Mesenchymal stem cell (in vitro differentiated cells and primary cell): Measurements from ENCODE around the gene ROR2.

Source experiments
- DNase-seq: peaks from one replicate; pipeline ENCODE4 v3.0.0-alpha.2; 2013
- H2AFZ ChIP-seq: one replicate; pipeline ENCODE4 v1.6.1; 2013; ENCODE audit warnings: low read depth, mild to moderate bottlenecking, control low read depth, inconsistent platforms, low read length, moderate library complexity
- H2AK5ac ChIP-seq: 2 replicates; pipeline ENCODE4 v1.6.1; 2013; ENCODE audit warnings: low read length, moderate library complexity, mild to moderate bottlenecking, inconsistent platforms; ENCODE audit not compliant: severe bottlenecking
- H2BK120ac ChIP-seq: one replicate; pipeline ENCODE4 v1.6.1; 2013; ENCODE audit warnings: low read depth, mild to moderate bottlenecking, inconsistent platforms, low read length, moderate library complexity
- H2BK12ac ChIP-seq, 2 experiments: one replicate each; pipeline ENCODE4 v1.6.1; 2013; ENCODE audit warnings: inconsistent platforms in 2 of 2, low read length in 2 of 2, mild to moderate bottlenecking in 2 of 2, moderate library complexity in 2 of 2, control low read depth in 1 of 2
- H2BK15ac ChIP-seq: one replicate; pipeline ENCODE4 v1.6.1; 2013; ENCODE audit warnings: mild to moderate bottlenecking, low read depth, inconsistent platforms; ENCODE audit not compliant: poor library complexity, severe bottlenecking
- H2BK5ac ChIP-seq: 2 replicates; pipeline ENCODE4 v1.6.1; 2013; ENCODE audit warnings: low read depth, mild to moderate bottlenecking, low read length, control low read depth, inconsistent platforms; ENCODE audit not compliant: poor library complexity, severe bottlenecking
- H3K14ac ChIP-seq, 2 experiments: one replicate each; pipeline ENCODE4 v1.6.1; 2013; ENCODE audit warnings: inconsistent platforms in 2 of 2, low read length in 2 of 2, control low read depth in 1 of 2, mild to moderate bottlenecking in 1 of 2, moderate library complexity in 1 of 2
- H3K18ac ChIP-seq, 2 experiments: one replicate each; pipeline ENCODE4 v1.6.1; 2013; ENCODE audit warnings: inconsistent platforms in 2 of 2, low read length in 2 of 2, control low read depth in 1 of 2, low read depth in 1 of 2, mild to moderate bottlenecking in 1 of 2
- H3K23ac ChIP-seq, 2 experiments: one replicate each; pipeline ENCODE4 v1.6.1; 2013; ENCODE audit warnings: inconsistent platforms in 2 of 2, low read length in 2 of 2, mild to moderate bottlenecking in 2 of 2, moderate library complexity in 2 of 2, control low read depth in 1 of 2
- H3K27ac ChIP-seq: 2 replicates; pipeline ENCODE4 v1.5.1; 2013; ENCODE audit warnings: mild to moderate bottlenecking, moderate library complexity, low read length, control low read depth, inconsistent platforms; ENCODE audit not compliant: poor library complexity, severe bottlenecking
- H3K27me3 ChIP-seq, 2 experiments: 2 replicates each; pipeline versions ENCODE4 v1.6.1 to v1.7.0; 2013; ENCODE audit warnings: low read length in 2 of 2, mild to moderate bottlenecking in 2 of 2, moderate library complexity in 2 of 2, control low read depth in 1 of 2, inconsistent platforms in 1 of 2; ENCODE audit not compliant: control insufficient read depth in 1 of 2, insufficient read depth in 1 of 2
- H3K36me3 ChIP-seq, 2 experiments: 2 replicates each; pipeline versions ENCODE4 v1.6.1 to v1.7.0; 2013; ENCODE audit warnings: low read length in 2 of 2, control low read depth in 1 of 2, inconsistent platforms in 1 of 2, low read depth in 1 of 2, mild to moderate bottlenecking in 1 of 2; ENCODE audit not compliant: insufficient read depth in 2 of 2, control insufficient read depth in 1 of 2
- H3K4ac ChIP-seq, 2 experiments: one replicate each; pipeline ENCODE4 v1.6.1; 2013; ENCODE audit warnings: inconsistent platforms in 2 of 2, low read length in 2 of 2, mild to moderate bottlenecking in 2 of 2, moderate library complexity in 2 of 2, control low read depth in 1 of 2, low read depth in 1 of 2
- H3K4me1 ChIP-seq: 2 replicates; pipeline ENCODE4 v1.6.1; 2013; ENCODE audit warnings: low read depth, low read length, control low read depth; ENCODE audit not compliant: control insufficient read depth, insufficient read depth
- H3K4me2 ChIP-seq: 2 replicates; pipeline ENCODE4 v1.6.1; 2013; ENCODE audit warnings: low read length, mild to moderate bottlenecking, inconsistent platforms; ENCODE audit not compliant: poor library complexity, severe bottlenecking
- H3K4me3 ChIP-seq, 2 experiments: 2 replicates each; pipeline versions ENCODE4 v1.5.1 to v1.7.0; 2013; ENCODE audit warnings: low read length in 2 of 2, mild to moderate bottlenecking in 2 of 2, control low read depth in 1 of 2, low read depth in 1 of 2; ENCODE audit not compliant: insufficient read depth in 1 of 2
- H3K79me1 ChIP-seq: replicated peaks from 2 replicates; pipeline ENCODE4 v1.6.1; 2013; ENCODE audit warnings: mild to moderate bottlenecking, control low read depth, low read length, inconsistent platforms; ENCODE audit not compliant: poor library complexity, severe bottlenecking
- H3K9ac ChIP-seq: 2 replicates; pipeline ENCODE4 v1.7.0; 2013; ENCODE audit warnings: mild to moderate bottlenecking, low read length, moderate library complexity
- H3K9me3 ChIP-seq: 2 replicates; pipeline ENCODE4 v1.7.0; 2013; ENCODE audit warnings: mild to moderate bottlenecking, low read length; ENCODE audit not compliant: control insufficient read depth
- H4K8ac ChIP-seq: one replicate; pipeline ENCODE4 v1.6.1; 2013; ENCODE audit warnings: inconsistent platforms, mild to moderate bottlenecking, low read length, moderate library complexity
- H4K91ac ChIP-seq: one replicate; pipeline ENCODE4 v1.6.1; 2013; ENCODE audit warnings: mild to moderate bottlenecking, low read length, inconsistent platforms
- WGBS: methylation state at CpG from one replicate; pipeline ENCODE4 v1.1.7; 2013; ENCODE audit warnings: mixed read lengths; 5-methylcytosine and 5-hydroxymethylcytosine counted together

The ROR2 gene

GRCh38 chr9:91839926-91840465, 110.0 kb downstream of the ROR2 start:
- no peak overlapping the region for H3K18ac ChIP-seq
- peaks cover 25% of the 10 kb centered on the region for H3K4me1 ChIP-seq
- H2BK120ac ChIP-seq = no peak overlapping the region
- H4K8ac ChIP-seq = no peak overlapping the region
- no peak overlapping the region for H3K27ac ChIP-seq
- H3K4me2 ChIP-seq = no peak overlapping the region
- no peak overlapping the region for H2BK5ac ChIP-seq
- no peak overlapping the region for H2BK12ac ChIP-seq
- no peak overlapping the region for H4K91ac ChIP-seq
- H2AK5ac ChIP-seq = no peak overlapping the region
- no peak overlapping the region for H3K4ac ChIP-seq
- no peak overlapping the region for H2BK15ac ChIP-seq
- H3K36me3 ChIP-seq = peaks cover 0 to 4% of the 10 kb centered on the region in 2 experiments
- no peak overlapping the region for H3K23ac ChIP-seq
- H3K79me1 ChIP-seq = peaks cover 47% of the 10 kb centered on the region
- DNase-seq = no peak
- no peaks in the 10 kb centered on the region for H3K9me3 ChIP-seq
- no peaks in the 10 kb centered on the region for H3K27me3 ChIP-seq
- 94% methylated on average over 14 of the region's 14 CpGs for WGBS
- no peak overlapping the region for H3K14ac ChIP-seq
- H3K4me3 ChIP-seq = no peak overlapping the region
- H3K9ac ChIP-seq = no peak overlapping the region
- H2AFZ ChIP-seq = no peak overlapping the region

- Histone ChIP-seq H3K14ac (no peak overlapping the region), H3K9ac (peak overlapping the region; percentile 75), H3K79me1 (peaks cover 55% of the 10 kb centered on the region), H4K8ac (no peak overlapping the region), H3K27ac (no peak overlapping the region), H3K4me3 (peak overlapping the region in 1 of 2 experiments; percentile 67), H3K36me3 (peaks cover 0 to 4% of the 10 kb centered on the region in 2 experiments), H2AK5ac (no peak overlapping the region), H2AFZ (no peak overlapping the region), H3K23ac (peak overlapping the region in 1 of 2 experiments; percentile 39), H4K91ac (no peak overlapping the region), H3K18ac (no peak overlapping the region), H2BK12ac (no peak overlapping the region), H3K27me3 (no peaks in the 10 kb centered on the region), H3K4me1 (peaks cover 26% of the 10 kb centered on the region), H3K9me3 (no peaks in the 10 kb centered on the region), H2BK120ac (no peak overlapping the region), H2BK15ac (no peak overlapping the region), H2BK5ac (no peak overlapping the region), H3K4me2 (no peak overlapping the region), H3K4ac (no peak overlapping the region)
- 90% methylated on average over 21 of the region's 21 CpGs for WGBS
- no peak for DNase-seq
Observed at GRCh38 chr9:91837981-91838731, 111.9 kb downstream of the ROR2 start.

GRCh38 chr9:91836515-91836914, 113.5 kb downstream of the ROR2 start:
- peaks cover 56% of the 10 kb centered on the region for H3K79me1 ChIP-seq
- H2BK12ac ChIP-seq = no peak overlapping the region
- DNase-seq = no peak
- H3K4me3 ChIP-seq = no peak overlapping the region
- H3K9ac ChIP-seq = no peak overlapping the region
- H2BK15ac ChIP-seq = no peak overlapping the region
- no peak overlapping the region for H3K23ac ChIP-seq
- H3K4me1 ChIP-seq = peaks cover 22% of the 10 kb centered on the region
- H3K14ac ChIP-seq = no peak overlapping the region
- no peaks in the 10 kb centered on the region for H3K27me3 ChIP-seq
- no peak overlapping the region for H2BK5ac ChIP-seq
- H2AFZ ChIP-seq = no peak overlapping the region
- 84% methylated on average over 6 of the region's 7 CpGs for WGBS
- no peak overlapping the region for H3K4ac ChIP-seq
- no peak overlapping the region for H3K4me2 ChIP-seq
- no peaks in the 10 kb centered on the region for H3K9me3 ChIP-seq
- H2BK120ac ChIP-seq = no peak overlapping the region
- H3K18ac ChIP-seq = no peak overlapping the region
- no peak overlapping the region for H4K91ac ChIP-seq
- H3K27ac ChIP-seq = no peak overlapping the region
- H4K8ac ChIP-seq = no peak overlapping the region
- H2AK5ac ChIP-seq = no peak overlapping the region
- no peaks in the 10 kb centered on the region for H3K36me3 ChIP-seq

GRCh38 chr9:91835632-91836031, 114.4 kb downstream of the ROR2 start:
- Histone ChIP-seq H3K9me3 (no peaks in the 10 kb centered on the region), H2BK5ac (no peak overlapping the region), H2BK15ac (peak overlapping the region; percentile 13), H2BK120ac (peak overlapping the region; percentile 11), H3K14ac (no peak overlapping the region), H3K4me1 (peaks cover 22% of the 10 kb centered on the region), H3K27me3 (no peaks in the 10 kb centered on the region), H4K91ac (no peak overlapping the region), H3K27ac (no peak overlapping the region), H2BK12ac (peak overlapping the region in 1 of 2 experiments; percentile 68), H3K36me3 (no peaks in the 10 kb centered on the region), H3K4me2 (no peak overlapping the region), H2AFZ (no peak overlapping the region), H3K18ac (peak overlapping the region in 1 of 2 experiments; percentile 72), H2AK5ac (no peak overlapping the region), H3K23ac (no peak overlapping the region), H3K4ac (no peak overlapping the region), H3K4me3 (no peak overlapping the region), H4K8ac (peak overlapping the region; percentile 19), H3K79me1 (peaks cover 54% of the 10 kb centered on the region), H3K9ac (no peak overlapping the region)
- no peak for DNase-seq
- 91% methylated on average over 7 of the region's 7 CpGs for WGBS
